Endothelial cell of umbilical vein (primary cell): ENCODE results near the gene SLC6A20.

Experiments
- CTCF ChIP-seq, 2 donors: IDR thresholded peaks; 1 replicate in 1 of 2; 2 replicates in 1 of 2; pipeline ENCODE4 v1.5.1; 2011; ENCODE audit warnings: low read length in 2 of 2, mild to moderate bottlenecking in 2 of 2, moderate library complexity in 2 of 2, control low read depth in 1 of 2, inconsistent platforms in 1 of 2, low read depth in 1 of 2; ENCODE audit not compliant: insufficient read depth in 1 of 2; ENCODE audit errors: extremely low read depth in 1 of 2
- EZH2 ChIP-seq: IDR thresholded peaks from 2 replicates; pipeline ENCODE4 v1.6.1; 2012; ENCODE audit warnings: borderline replicate concordance, low read depth, mild to moderate bottlenecking, moderate library complexity, low read length, inconsistent platforms; ENCODE audit not compliant: severe bottlenecking
- FOS ChIP-seq: IDR thresholded peaks from 2 replicates; pipeline ENCODE4 v1.6.1; 2011; ENCODE audit warnings: mild to moderate bottlenecking, low read length, moderate library complexity, borderline replicate concordance; ENCODE audit not compliant: insufficient read depth
- JUN ChIP-seq: IDR thresholded peaks from 2 replicates; pipeline ENCODE4 v1.6.1; 2011; ENCODE audit warnings: borderline replicate concordance, low read depth; ENCODE audit not compliant: insufficient read length, insufficient read depth
- POLR2A ChIP-seq: IDR thresholded peaks from 2 replicates; pipeline ENCODE4 v1.6.1; 2012; ENCODE audit warnings: low read depth, mild to moderate bottlenecking, control low read depth, low read length
- POLR2AphosphoS5 ChIP-seq: IDR thresholded peaks from 2 replicates; pipeline ENCODE4 v1.6.1; 2012; ENCODE audit warnings: low read depth, mild to moderate bottlenecking, control low read depth, low read length, moderate library complexity; ENCODE audit not compliant: insufficient read depth
- TF ChIP-seq, protein P1 (sequence below): IDR thresholded peaks from 2 replicates; pipeline ENCODE4 v1.6.1; 2011; ENCODE audit not compliant: insufficient read depth, insufficient read length

GRCh38 chr3:45760878-45761711 is 35.2 kb downstream of the SLC6A20 start:
- TF ChIP-seq CTCF (IDR thresholded peaks at IDR 0.05; ENCODE audit: extremely low read depth in 1 of 2, insufficient read depth in 1 of 2, low read depth in 1 of 2, low read length in 2 of 2) (peak; percentile 66 to 95), EZH2 (no peak), POLR2A (no peak), FOS (no peak), JUN (no peak), POLR2AphosphoS5 (no peak)
- TF ChIP-seq, protein P1, sequence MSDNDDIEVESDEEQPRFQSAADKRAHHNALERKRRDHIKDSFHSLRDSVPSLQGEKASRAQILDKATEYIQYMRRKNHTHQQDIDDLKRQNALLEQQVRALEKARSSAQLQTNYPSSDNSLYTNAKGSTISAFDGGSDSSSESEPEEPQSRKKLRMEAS, result no peak
